PC-9 (cell line): Measurements from ENCODE around the gene TET2. TPM values are rescaled to one million over a fixed set of nuclear protein-coding genes. Genes with fewer than 3 reads are reported as not detected.

Experiments used
- BruUV-seq: library from RNA; stranded (reverse); fragments of 400-500 nt; replicated peaks from 2 replicates; lab custom pipeline; 2021; lab: Mats Ljungman, UMichigan
- CTCF ChIA-PET: fragments of 300-600 bp; sonication (Branson Sonifier 250); formaldehyde crosslinking; loops from one replicate; lab custom pipeline; 2022; ENCODE audit warnings: antibody characterized with exemption; lab: Charles Lee
- POLR2A ChIA-PET: fragments of 300-600 bp; sonication (Branson Sonifier 250); formaldehyde crosslinking; loops from one replicate; lab custom pipeline; 2022; ENCODE audit warnings: antibody characterized with exemption; ENCODE audit not compliant: unreplicated experiment; lab: Charles Lee
- DNase-seq, 2 experiments: peaks; one replicate each; pipeline versions ENCODE4 v3.0.0 to v3.0.0-alpha.2; 2015 to 2022; ENCODE audit warnings: mixed read lengths in 1 of 2
- H2AFZ ChIP-seq: fragments of 200-600 bp; sonication (generic); 2 replicates; pipeline ENCODE4 v1.8.1; 2017; ENCODE audit warnings: antibody characterized with exemption
- H3F3A ChIP-seq: fragments of 200-600 bp; sonication (generic); 2 replicates; pipeline ENCODE4 v1.8.1; 2017; ENCODE audit warnings: antibody characterized with exemption, mild to moderate bottlenecking, low read depth; ENCODE audit not compliant: insufficient read depth
- H3K27ac ChIP-seq: fragments of 200-600 bp; sonication (generic); 2 replicates; pipeline ENCODE4 v1.6.1; 2016; ENCODE audit warnings: mixed run types
- H3K27me3 ChIP-seq: fragments of 200-600 bp; sonication (generic); 2 replicates; pipeline ENCODE4 v1.6.1; 2016; ENCODE audit warnings: low read depth, mixed run types; ENCODE audit not compliant: insufficient read depth
- H3K36me3 ChIP-seq: fragments of 200-600 bp; sonication (generic); 2 replicates; pipeline ENCODE4 v1.6.1; 2016; ENCODE audit warnings: low read depth, mixed run types
- H3K4me1 ChIP-seq: fragments of 200-600 bp; sonication (generic); replicated peaks from 2 replicates; pipeline ENCODE4 v1.6.1; 2016; ENCODE audit warnings: mixed run types; ENCODE audit not compliant: insufficient read depth
- H3K4me2 ChIP-seq: fragments of 200-600 bp; sonication (generic); 2 replicates; pipeline ENCODE4 v1.6.1; 2017; ENCODE audit warnings: mixed run types
- H3K4me3 ChIP-seq: fragments of 200-600 bp; sonication (generic); 2 replicates; pipeline ENCODE4 v1.6.1; 2016; ENCODE audit warnings: mixed run types
- H3K79me2 ChIP-seq: fragments of 200-600 bp; sonication (generic); 2 replicates; pipeline ENCODE4 v1.6.1; 2017; ENCODE audit warnings: low read depth, mixed run types
- H3K9me2 ChIP-seq: fragments of 200-600 bp; sonication (generic); 2 replicates; pipeline ENCODE4 v1.8.1; 2017; ENCODE audit warnings: mild to moderate bottlenecking; ENCODE audit not compliant: insufficient read depth
- H3K9me3 ChIP-seq: fragments of 200-600 bp; sonication (generic); 2 replicates; pipeline ENCODE4 v1.8.1; 2016; ENCODE audit warnings: low read depth; ENCODE audit not compliant: insufficient read depth
- H4K20me1 ChIP-seq: fragments of 200-600 bp; sonication (generic); 2 replicates; pipeline ENCODE4 v1.8.1; 2017; ENCODE audit not compliant: insufficient read depth
- EZH2 ChIP-seq: fragments of 200-600 bp; sonication (generic); IDR thresholded peaks from 2 replicates; pipeline ENCODE4 v1.8.0; 2017; ENCODE audit warnings: antibody characterized with exemption, low read depth
- intact Hi-C: fragments of 100-400 bp; cut with micrococcal nuclease; formaldehyde crosslinking; loops from one replicate; pipeline ENCODE4 v1.10.0; 2022; ENCODE audit not compliant: unreplicated experiment
- total RNA-seq: library from RNA; stranded (reverse); gene quantifications from 2 replicates; pipeline ENCODE4 v1.2.3, GENCODE V29; 2021
- TF ChIP-seq, protein P1 (sequence below): fragments of 200-600 bp; sonication (generic); conservative IDR thresholded peaks from 2 replicates; pipeline ENCODE4 v1.6.1; 2017; ENCODE audit warnings: mixed run types, antibody characterized with exemption, mild to moderate bottlenecking, moderate library complexity

Gene TET2
- total RNA-seq, 1 experiment from 2014 or later: 6.6 TPM

DNA sequence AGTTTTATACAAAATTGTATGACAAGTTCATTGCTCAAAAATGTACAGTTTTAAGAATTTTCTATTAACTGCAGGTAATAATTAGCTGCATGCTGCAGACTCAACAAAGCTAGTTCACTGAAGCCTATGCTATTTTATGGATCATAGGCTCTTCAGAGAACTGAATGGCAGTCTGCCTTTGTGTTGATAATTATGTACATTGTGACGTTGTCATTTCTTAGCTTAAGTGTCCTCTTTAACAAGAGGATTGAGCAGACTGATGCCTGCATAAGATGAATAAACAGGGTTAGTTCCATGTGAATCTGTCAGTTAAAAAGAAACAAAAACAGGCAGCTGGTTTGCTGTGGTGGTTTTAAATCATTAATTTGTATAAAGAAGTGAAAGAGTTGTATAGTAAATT is 131.0 kb downstream of the TET2 start:
- H3F3A ChIP-seq: no peaks in the 10 kb centered on the region
- no peak overlapping the region for H3K4me2 ChIP-seq
- H4K20me1 ChIP-seq: no peaks in the 10 kb centered on the region
- no TSS peak for BruUV-seq
- H3K9me2 ChIP-seq: no peaks in the 10 kb centered on the region
- no peak for TF ChIP-seq EZH2
- TF ChIP-seq, protein P1, sequence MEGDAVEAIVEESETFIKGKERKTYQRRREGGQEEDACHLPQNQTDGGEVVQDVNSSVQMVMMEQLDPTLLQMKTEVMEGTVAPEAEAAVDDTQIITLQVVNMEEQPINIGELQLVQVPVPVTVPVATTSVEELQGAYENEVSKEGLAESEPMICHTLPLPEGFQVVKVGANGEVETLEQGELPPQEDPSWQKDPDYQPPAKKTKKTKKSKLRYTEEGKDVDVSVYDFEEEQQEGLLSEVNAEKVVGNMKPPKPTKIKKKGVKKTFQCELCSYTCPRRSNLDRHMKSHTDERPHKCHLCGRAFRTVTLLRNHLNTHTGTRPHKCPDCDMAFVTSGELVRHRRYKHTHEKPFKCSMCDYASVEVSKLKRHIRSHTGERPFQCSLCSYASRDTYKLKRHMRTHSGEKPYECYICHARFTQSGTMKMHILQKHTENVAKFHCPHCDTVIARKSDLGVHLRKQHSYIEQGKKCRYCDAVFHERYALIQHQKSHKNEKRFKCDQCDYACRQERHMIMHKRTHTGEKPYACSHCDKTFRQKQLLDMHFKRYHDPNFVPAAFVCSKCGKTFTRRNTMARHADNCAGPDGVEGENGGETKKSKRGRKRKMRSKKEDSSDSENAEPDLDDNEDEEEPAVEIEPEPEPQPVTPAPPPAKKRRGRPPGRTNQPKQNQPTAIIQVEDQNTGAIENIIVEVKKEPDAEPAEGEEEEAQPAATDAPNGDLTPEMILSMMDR: no peak
- H3K79me2 ChIP-seq: no peaks in the 10 kb centered on the region
- no peaks in the 10 kb centered on the region for H3K27me3 ChIP-seq
- H3K9me3 ChIP-seq: no peaks in the 10 kb centered on the region
- DNase-seq: no peak
- no peaks in the 10 kb centered on the region for H3K4me1 ChIP-seq
- CTCF ChIA-PET: no interaction called here
- no peak overlapping the region for H2AFZ ChIP-seq
- intact Hi-C loops: no loop called here
- POLR2A ChIA-PET: no interaction called here
- no peaks in the 10 kb centered on the region for H3K36me3 ChIP-seq
- no peak overlapping the region for H3K27ac ChIP-seq
- H3K4me3 ChIP-seq: no peak overlapping the region

DNA sequence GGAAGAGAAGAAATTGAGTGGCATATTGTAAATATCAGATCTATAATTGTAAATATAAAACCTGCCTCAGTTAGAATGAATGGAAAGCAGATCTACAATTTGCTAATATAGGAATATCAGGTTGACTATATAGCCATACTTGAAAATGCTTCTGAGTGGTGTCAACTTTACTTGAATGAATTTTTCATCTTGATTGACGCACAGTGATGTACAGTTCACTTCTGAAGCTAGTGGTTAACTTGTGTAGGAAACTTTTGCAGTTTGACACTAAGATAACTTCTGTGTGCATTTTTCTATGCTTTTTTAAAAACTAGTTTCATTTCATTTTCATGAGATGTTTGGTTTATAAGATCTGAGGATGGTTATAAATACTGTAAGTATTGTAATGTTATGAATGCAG is 132.6 kb downstream of the TET2 start:
- Histone ChIP-seq H4K20me1 (no peaks in the 10 kb centered on the region), H3K4me2 (no peak overlapping the region), H3K9me3 (no peaks in the 10 kb centered on the region), H2AFZ (no peak overlapping the region), H3K27me3 (no peaks in the 10 kb centered on the region), H3K4me3 (no peak overlapping the region), H3K9me2 (no peaks in the 10 kb centered on the region), H3K4me1 (no peaks in the 10 kb centered on the region), H3K36me3 (no peaks in the 10 kb centered on the region), H3F3A (no peaks in the 10 kb centered on the region), H3K79me2 (no peaks in the 10 kb centered on the region), H3K27ac (no peak overlapping the region)
- no peak for DNase-seq
- no peak for TF ChIP-seq EZH2
- TF ChIP-seq, protein P1: no peak
- intact Hi-C loops: no loop called here
- CTCF ChIA-PET: no interaction called here
- no TSS peak for BruUV-seq
- POLR2A ChIA-PET: no interaction called here

DNA sequence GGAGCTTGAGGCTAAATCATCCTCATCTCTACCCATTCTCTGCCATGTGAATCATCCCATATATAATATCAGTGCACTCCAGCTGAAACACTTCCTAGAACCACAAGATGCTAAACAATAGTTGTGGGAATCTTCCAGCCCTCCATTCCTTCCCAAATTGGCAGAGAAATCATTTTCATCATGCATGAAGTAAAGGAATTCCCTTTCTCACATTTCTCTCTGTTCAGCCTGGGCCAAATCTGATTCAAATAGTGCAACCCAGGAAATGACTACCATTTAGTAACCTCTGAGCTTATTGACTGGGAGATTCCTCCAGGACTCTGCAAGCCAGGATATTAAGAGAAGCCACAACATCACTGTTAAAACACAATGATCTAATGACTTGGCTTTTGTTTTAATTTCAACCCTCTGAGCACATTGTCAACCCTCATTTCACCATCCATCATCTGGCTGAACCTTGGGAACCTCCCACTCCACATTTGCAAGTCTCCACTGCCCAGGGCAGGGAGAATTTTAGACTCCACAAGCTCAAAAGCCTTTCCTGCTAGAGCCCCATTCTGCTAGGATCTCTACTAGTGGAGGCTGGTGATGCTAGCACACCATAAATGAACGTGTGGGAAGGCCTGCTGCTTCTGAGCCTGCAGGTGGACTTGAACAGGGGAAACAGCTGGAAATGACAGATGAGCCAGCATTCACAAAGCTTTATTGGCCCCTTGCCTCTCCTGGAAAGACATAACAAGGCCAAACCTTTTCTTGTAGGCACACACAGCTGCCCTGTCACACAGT is 133.9 kb downstream of the TET2 start:
- H3F3A ChIP-seq: no peaks in the 10 kb centered on the region
- CTCF ChIA-PET: no interaction called here
- no peak for DNase-seq
- intact Hi-C loops: no loop called here
- no peaks in the 10 kb centered on the region for H3K9me3 ChIP-seq
- H3K79me2 ChIP-seq: no peaks in the 10 kb centered on the region
- no peak overlapping the region for H2AFZ ChIP-seq
- no peaks in the 10 kb centered on the region for H3K9me2 ChIP-seq
- POLR2A ChIA-PET: no interaction called here
- no peaks in the 10 kb centered on the region for H3K36me3 ChIP-seq
- TF ChIP-seq EZH2: no peak
- TF ChIP-seq, protein P1: no peak
- H3K4me1 ChIP-seq: no peaks in the 10 kb centered on the region
- no peak overlapping the region for H3K4me2 ChIP-seq
- no TSS peak for BruUV-seq
- H3K27me3 ChIP-seq: no peaks in the 10 kb centered on the region
- no peak overlapping the region for H3K4me3 ChIP-seq
- no peak overlapping the region for H3K27ac ChIP-seq
- H4K20me1 ChIP-seq: no peaks in the 10 kb centered on the region
